Measurements from ENCODE around the gene DOCK10.
A peak's percentile ranks its signal among the peaks of the same experiment; 100 is the strongest.

The DOCK10 gene

GRCh38 chr2:224843141-224843540, 199.1 kb downstream of the DOCK10 start:
- DNase-seq (ENCODE audit: low read depth) = no peak
- H3K4me3 ChIP-seq (ENCODE audit: control insufficient read depth, low read depth, low read length) = no peak overlapping the region
- no peak for TF ChIP-seq CTCF (IDR thresholded peaks at IDR 0.05; ENCODE audit: control insufficient read depth, insufficient read depth, low read depth, low read length, missing control alignments)

- H3K4me3 ChIP-seq (ENCODE audit: control insufficient read depth, low read depth, low read length) = no peak overlapping the region
- TF ChIP-seq CTCF (IDR thresholded peaks at IDR 0.05; ENCODE audit: control insufficient read depth, insufficient read depth, low read depth, low read length, missing control alignments) = no peak
- no peak for DNase-seq (ENCODE audit: low read depth)
These were observed 200.4 kb downstream of the DOCK10 start for GRCh38 chr2:224841910-224842309.

- no peak for TF ChIP-seq CTCF (IDR thresholded peaks at IDR 0.05; ENCODE audit: control insufficient read depth, insufficient read depth, low read depth, low read length, missing control alignments)
- DNase-seq (ENCODE audit: low read depth) = peak; percentile 39
These were observed 203.9 kb downstream of the DOCK10 start for GRCh38 chr2:224838335-224838734.

GRCh38 chr2:224837558-224837957, 204.7 kb downstream of the DOCK10 start:
- no peak for TF ChIP-seq CTCF (IDR thresholded peaks at IDR 0.05; ENCODE audit: control insufficient read depth, insufficient read depth, low read depth, low read length, missing control alignments)
- peak; percentile 54 for DNase-seq (ENCODE audit: low read depth)
- no peak overlapping the region for H3K4me3 ChIP-seq (ENCODE audit: control insufficient read depth, low read depth, low read length)

More at GRCh38 chr2:224838335-224838734, 203.9 kb downstream of the DOCK10 start:
- H3K4me3 ChIP-seq (ENCODE audit: control insufficient read depth, low read depth, low read length) = no peak overlapping the region

GRCh38 chr2:224837066-224837465, 205.2 kb downstream of the DOCK10 start:
- no peak for TF ChIP-seq CTCF (IDR thresholded peaks at IDR 0.05; ENCODE audit: control insufficient read depth, insufficient read depth, low read depth, low read length, missing control alignments)
- DNase-seq (ENCODE audit: low read depth) = no peak
- no peak overlapping the region for H3K4me3 ChIP-seq (ENCODE audit: control insufficient read depth, low read depth, low read length)

- H3K4me3 ChIP-seq (ENCODE audit: control insufficient read depth, low read depth, low read length) = no peak overlapping the region
- DNase-seq (ENCODE audit: low read depth) = peak; percentile 42
- no peak for TF ChIP-seq CTCF (IDR thresholded peaks at IDR 0.05; ENCODE audit: control insufficient read depth, insufficient read depth, low read depth, low read length, missing control alignments)
These were observed 206.0 kb downstream of the DOCK10 start for GRCh38 chr2:224836263-224836662.

GRCh38 chr2:224835405-224835804, 206.9 kb downstream of the DOCK10 start:
- TF ChIP-seq CTCF (IDR thresholded peaks at IDR 0.05; ENCODE audit: control insufficient read depth, insufficient read depth, low read depth, low read length, missing control alignments) = no peak
- no peak for DNase-seq (ENCODE audit: low read depth)
- no peak overlapping the region for H3K4me3 ChIP-seq (ENCODE audit: control insufficient read depth, low read depth, low read length)
